Vagina (tissue), 2 donors: ENCODE data around the gene PLIN1.

Experiments
- CTCF ChIP-seq, 3 experiments: fragments of 450-650 bp in 2 of 3; fragments of 200-600 bp in 1 of 3; sonication (generic) in 1 of 3; IDR thresholded peaks; one replicate each; pipeline ENCODE4 v1.5.1; 2017 to 2019; ENCODE audit warnings: antibody characterized with exemption in 3 of 3, mild to moderate bottlenecking in 2 of 3, moderate library complexity in 2 of 3
- POLR2AphosphoS5 ChIP-seq, 2 donors: sonication (generic); formaldehyde crosslinking; IDR thresholded peaks; one replicate each; pipeline ENCODE4 v1.9.0; 2017; ENCODE audit warnings: antibody characterized with exemption in 2 of 2, mild to moderate bottlenecking in 2 of 2, low read depth in 1 of 2; ENCODE audit not compliant: insufficient read depth in 1 of 2

- no peak for TF ChIP-seq CTCF (IDR thresholded peaks at IDR 0.05)
- no peak for TF ChIP-seq POLR2AphosphoS5 (IDR thresholded peaks at IDR 0.05; ENCODE audit: insufficient read depth in 1 of 2, low read depth in 1 of 2)
These were observed at the start of gene PLIN1 for GRCh38 chr15:89679212-89679611.
